Measurements from ENCODE around the gene PSG2.

DNA sequence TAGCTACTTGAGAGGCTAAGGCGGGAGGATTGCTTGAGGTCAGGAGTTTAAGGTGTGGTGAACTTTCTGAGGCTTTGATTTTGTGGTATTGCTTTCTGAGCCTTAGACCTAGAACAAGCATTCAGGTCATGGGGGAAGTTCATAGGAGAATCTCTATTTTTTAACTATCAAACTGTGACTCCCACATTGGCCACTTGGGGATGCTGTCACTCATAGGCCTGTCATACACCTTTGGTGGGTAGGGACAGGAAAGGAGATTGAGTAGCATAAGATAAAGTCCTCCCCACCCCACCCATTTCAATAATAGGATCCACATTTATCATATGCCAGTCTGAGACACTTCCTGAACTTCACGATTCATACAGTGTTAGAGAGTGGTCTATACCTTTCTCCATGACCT lies 41.9 kb upstream of the PSG2 start:
- TF ChIP-seq POLR2A (IDR thresholded peaks at IDR 0.05), result no peak
- TF ChIP-seq CTCF (IDR thresholded peaks at IDR 0.05), result no peak

Measured in stomach (tissue), 4 donors.